Left renal cortex interstitium (tissue), 4 donors: Measurements from ENCODE around the gene PANK2. TPM values are rescaled to one million over a fixed set of nuclear protein-coding genes. Genes with fewer than 3 reads are reported as not detected.
"Not testable (repeated sequence)": the region's sequence is repeated elsewhere in the genome, so short reads cannot be mapped to it uniquely, and the experiment has no call there.

ENCODE experiments used
- DNase-seq, 4 donors: peaks; one replicate each; pipeline ENCODE4 v3.0.0-alpha.2; 2013; ENCODE audit warnings: low read depth in 4 of 4, low spot score in 2 of 4, missing footprints in 1 of 4
- polyA plus RNA-seq, 4 donors: library from polyadenylated mRNA; unstranded; fragments of 120-200 nt; gene quantifications; one replicate each; pipeline ENCODE4 v1.2.1, GENCODE V29; 2013; ENCODE audit not compliant: insufficient read length in 4 of 4

The PANK2 gene
- polyA plus RNA-seq, 4 donors = 34.9 to 40.7 (median 35.9) TPM

DNA sequence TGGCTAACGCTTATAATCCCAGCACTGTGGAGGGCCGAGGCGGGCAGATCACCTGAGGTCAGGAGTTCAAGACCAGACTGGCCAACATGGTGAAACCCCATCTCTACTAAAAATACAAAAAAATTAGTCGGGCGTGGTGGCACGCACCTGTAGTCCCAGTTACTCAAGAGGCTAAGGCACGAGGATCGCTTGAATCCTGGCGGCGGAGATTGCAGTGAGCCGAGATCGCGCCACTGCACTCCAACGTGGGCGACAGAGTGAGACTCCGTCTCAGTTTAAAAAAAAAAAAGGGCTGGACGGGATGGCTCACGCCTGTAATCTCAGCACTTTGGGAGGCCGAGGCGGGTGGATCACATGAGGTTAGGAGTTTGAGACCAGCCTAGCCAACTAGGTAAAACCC, 83.4 kb downstream of the PANK2 start:
- DNase-seq = not testable (repeated sequence)

DNA sequence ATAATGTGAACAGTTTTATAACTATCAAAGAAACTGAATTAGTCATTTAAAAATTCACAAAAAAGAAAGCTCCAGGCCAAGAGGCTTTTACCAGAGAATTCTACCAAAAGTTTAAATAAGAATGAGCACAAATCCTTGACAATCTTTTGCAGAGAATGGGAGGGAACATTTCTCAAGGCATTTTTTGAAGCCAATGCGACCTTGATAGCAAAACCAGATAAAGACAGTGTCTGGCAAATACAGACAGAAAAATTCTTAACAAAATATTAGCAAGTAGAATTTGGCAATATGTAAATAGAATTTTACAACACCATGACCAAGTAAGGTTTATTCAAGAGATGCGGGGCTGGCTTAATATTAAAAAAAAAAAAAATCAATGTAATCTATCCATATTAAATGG, 84.5 kb downstream of the PANK2 start:
- no peak for DNase-seq

DNA sequence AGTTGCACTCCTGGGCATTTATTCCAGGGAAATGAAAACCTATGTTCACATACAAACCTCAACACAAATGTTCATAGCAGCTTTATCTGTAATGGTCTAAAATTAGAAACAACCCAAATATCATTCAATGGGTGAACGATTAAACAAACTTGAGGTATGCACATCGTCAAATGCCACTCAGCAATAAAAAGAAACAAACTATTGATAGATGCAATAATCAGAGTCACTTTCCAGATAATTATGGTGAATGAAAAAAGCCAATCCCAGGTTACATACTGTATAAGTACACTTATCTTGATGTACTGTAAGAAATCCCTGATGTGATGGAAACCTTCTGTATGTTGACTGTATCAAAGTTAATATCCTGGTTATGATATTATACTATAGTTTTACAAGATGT, 87.3 kb downstream of the PANK2 start:
- DNase-seq = no peak

Other genes starting within 250 kb of the PANK2 start
- under 1 TPM in 3 of 4 donors, not detected in 1; 0.10 to 0.30 (median 0.27) TPM for gene GFRA4, start 226.0 kb upstream of the PANK2 start, polyA plus RNA-seq
- 10 to 100 TPM in 2 of 4 donors, 1 to 10 TPM in 2; 6.1 to 15.0 (median 9.8) TPM for gene ADAM33, start 207.4 kb upstream of the PANK2 start, polyA plus RNA-seq
- gene SIGLEC1, start 176.8 kb upstream of the PANK2 start, polyA plus RNA-seq = 1 to 10 TPM in 1 of 4 donors, under 1 TPM in 3; 0.58 to 1.2 (median 0.93) TPM
- gene HSPA12B, start 156.7 kb upstream of the PANK2 start, polyA plus RNA-seq = 10 to 100 TPM; 14.4 to 19.7 (median 16.4) TPM
- gene ADISSP, start 121.6 kb upstream of the PANK2 start, polyA plus RNA-seq = 10 to 100 TPM; 19.4 to 37.2 (median 26.1) TPM
- gene SPEF1, start 107.9 kb upstream of the PANK2 start, polyA plus RNA-seq = 1 to 10 TPM; 1.2 to 2.7 (median 2.3) TPM
- 10 to 100 TPM; 38.3 to 55.7 (median 43.3) TPM for gene CENPB, start 102.6 kb upstream of the PANK2 start, polyA plus RNA-seq
- 10 to 100 TPM; 31.4 to 45.0 (median 36.7) TPM for gene CDC25B, start 93.1 kb upstream of the PANK2 start, polyA plus RNA-seq
- gene AP5S1, start 68.8 kb upstream of the PANK2 start, polyA plus RNA-seq = 10 to 100 TPM in 3 of 4 donors, 1 to 10 TPM in 1; 8.2 to 13.2 (median 11.7) TPM
- gene MAVS, start 42.6 kb upstream of the PANK2 start, polyA plus RNA-seq = 10 to 100 TPM; 22.6 to 34.7 (median 29.1) TPM
- gene RNF24, start 126.2 kb downstream of the PANK2 start, polyA plus RNA-seq = 10 to 100 TPM; 17.5 to 23.8 (median 20.6) TPM